Fibroblast of lung (primary cell): ENCODE measurements around the gene GBA2. TPM values are rescaled to one million over a fixed set of nuclear protein-coding genes. Genes with fewer than 3 reads are reported as not detected.

ENCODE experiments used
- DNase-seq, 2 donors: peaks; one replicate each; pipeline versions ENCODE4 v3.0.0 to v3.0.0-alpha.2; 2010; ENCODE audit warnings: low read depth in 2 of 2
- H2AFZ ChIP-seq: 2 replicates; pipeline ENCODE4 v1.5.1; 2012; ENCODE audit warnings: low read length, control low read depth, inconsistent platforms
- H3K27ac ChIP-seq: 2 replicates; pipeline ENCODE4 v1.5.1; 2011; ENCODE audit warnings: low read length, control low read depth; ENCODE audit not compliant: insufficient read depth
- H3K27me3 ChIP-seq: 2 replicates; pipeline ENCODE4 v1.5.1; 2011; ENCODE audit warnings: mild to moderate bottlenecking, low read length; ENCODE audit not compliant: control insufficient read depth, insufficient read depth
- H3K36me3 ChIP-seq: 2 replicates; pipeline ENCODE4 v1.5.1; 2011; ENCODE audit warnings: low read length; ENCODE audit not compliant: control insufficient read depth, insufficient read depth
- H3K4me1 ChIP-seq: 2 replicates; pipeline ENCODE4 v1.5.1; 2011; ENCODE audit warnings: low read length; ENCODE audit not compliant: control insufficient read depth, insufficient read depth; ENCODE audit errors: extremely low read depth
- H3K4me2 ChIP-seq: 2 replicates; pipeline ENCODE4 v1.5.1; 2011; ENCODE audit warnings: low read length, control low read depth; ENCODE audit not compliant: insufficient read depth; ENCODE audit errors: extremely low read depth
- H3K4me3 ChIP-seq, 4 experiments: fragments of 200-600 bp in 1 of 4; sonication (generic) in 1 of 4; replicated peaks in 1 of 4; 2 replicates each; pipeline ENCODE4 v1.5.1; 2011 to 2016; ENCODE audit warnings: low read length in 4 of 4, low read depth in 3 of 4, mild to moderate bottlenecking in 3 of 4, control low read depth in 2 of 4, inconsistent platforms in 1 of 4, mixed read lengths in 1 of 4; ENCODE audit not compliant: insufficient read depth in 1 of 4; ENCODE audit errors: control extremely low read depth in 1 of 4
- H3K79me2 ChIP-seq: 2 replicates; pipeline ENCODE4 v1.5.1; 2012; ENCODE audit warnings: mild to moderate bottlenecking, low read length, inconsistent platforms; ENCODE audit not compliant: control insufficient read depth, insufficient read depth
- H3K9ac ChIP-seq: 2 replicates; pipeline ENCODE4 v1.5.1; 2011; ENCODE audit warnings: mild to moderate bottlenecking, low read length, control low read depth; ENCODE audit not compliant: insufficient read depth
- H3K9me3 ChIP-seq: 2 replicates; pipeline ENCODE4 v1.5.1; 2012; ENCODE audit warnings: low read depth, low read length; ENCODE audit not compliant: control insufficient read depth, insufficient read depth
- H4K20me1 ChIP-seq: 2 replicates; pipeline ENCODE4 v1.5.1; 2011; ENCODE audit warnings: low read length; ENCODE audit not compliant: control insufficient read depth, insufficient read depth; ENCODE audit errors: extremely low read depth
- CTCF ChIP-seq, 2 donors: IDR thresholded peaks in 1 of 2; conservative IDR thresholded peaks in 1 of 2; 1 replicate in 1 of 2; 2 replicates in 1 of 2; pipeline ENCODE4 v1.5.1; 2011 to 2012; ENCODE audit warnings: low read length in 2 of 2, control low read depth in 1 of 2, inconsistent platforms in 1 of 2, low read depth in 1 of 2, mild to moderate bottlenecking in 1 of 2
- EZH2 ChIP-seq: IDR thresholded peaks from 2 replicates; pipeline ENCODE4 v1.5.1; 2012; ENCODE audit warnings: low read length, control low read depth, mild to moderate bottlenecking; ENCODE audit errors: missing control alignments
- polyA plus RNA-seq, 2 donors: library from polyadenylated mRNA; depleted of rRNA in 1 of 2; stranded (reverse) in 1 of 2; unstranded in 1 of 2; fragments of >200 nt; gene quantifications; 2 replicates each; pipeline ENCODE4 v1.2.1, GENCODE V29; 2011 to 2012; ENCODE audit warnings: missing spikeins in 1 of 2
- total RNA-seq: library from RNA; depleted of rRNA; stranded (reverse); fragments of >200 nt; gene quantifications from 2 replicates; pipeline ENCODE4 v1.2.1, GENCODE V29; 2014

Gene GBA2
- total and polyA plus RNA-seq, 2 donors (not counting 1 experiment from before 2014, with no cell fraction given), result 23.9 to 25.5 TPM

GRCh38 chr9:35718721-35719511 lies 30.1 kb downstream of the GBA2 start:
- Histone ChIP-seq H3K27ac (no peak overlapping the region), H3K36me3 (peaks cover 67% of the 10 kb centered on the region), H3K4me1 (no peaks in the 10 kb centered on the region), H3K79me2 (peaks cover 25% of the 10 kb centered on the region), H3K9me3 (no peaks in the 10 kb centered on the region), H2AFZ (no peak overlapping the region), H3K9ac (no peak overlapping the region), H3K4me2 (no peak overlapping the region), H3K27me3 (no peaks in the 10 kb centered on the region), H3K4me3 (no peak overlapping the region), H4K20me1 (no peaks in the 10 kb centered on the region)
- TF ChIP-seq CTCF (conservative IDR thresholded peaks at IDR 0.05 in 1 of 2, IDR thresholded peaks at IDR 0.05 in 1 of 2; ENCODE audit: low read depth in 1 of 2, low read length in 2 of 2) (no peak), EZH2 (no peak)
- DNase-seq, result no peak

GRCh38 chr9:35717132-35717870 lies 31.7 kb downstream of the GBA2 start:
- DNase-seq, result no peak
- Histone ChIP-seq H3K27ac (no peak overlapping the region), H4K20me1 (no peaks in the 10 kb centered on the region), H3K79me2 (peaks cover 17% of the 10 kb centered on the region), H3K27me3 (no peaks in the 10 kb centered on the region), H3K9me3 (no peaks in the 10 kb centered on the region), H3K4me3 (no peak overlapping the region), H2AFZ (no peak overlapping the region), H3K9ac (peak overlapping the region; percentile 6), H3K4me1 (no peaks in the 10 kb centered on the region), H3K4me2 (no peak overlapping the region), H3K36me3 (peaks cover 70% of the 10 kb centered on the region)
- TF ChIP-seq EZH2 (no peak), CTCF (conservative IDR thresholded peaks at IDR 0.05 in 1 of 2, IDR thresholded peaks at IDR 0.05 in 1 of 2; ENCODE audit: low read depth in 1 of 2, low read length in 2 of 2) (no peak)

- TF ChIP-seq EZH2, result no peak
- TF ChIP-seq CTCF (conservative IDR thresholded peaks at IDR 0.05 in 1 of 2, IDR thresholded peaks at IDR 0.05 in 1 of 2; ENCODE audit: low read depth in 1 of 2, low read length in 2 of 2), result peak; percentile 13 to 14
- no peak overlapping the region for H3K9ac ChIP-seq
- no peak overlapping the region for H3K4me3 ChIP-seq
- H3K27ac ChIP-seq, result no peak overlapping the region
- H3K36me3 ChIP-seq, result peaks cover 68% of the 10 kb centered on the region
- no peaks in the 10 kb centered on the region for H3K4me1 ChIP-seq
- H3K27me3 ChIP-seq, result no peaks in the 10 kb centered on the region
- no peak for DNase-seq
- H3K4me2 ChIP-seq, result no peak overlapping the region
- H3K79me2 ChIP-seq, result peaks cover 7% of the 10 kb centered on the region
- no peaks in the 10 kb centered on the region for H3K9me3 ChIP-seq
- no peaks in the 10 kb centered on the region for H4K20me1 ChIP-seq
- H2AFZ ChIP-seq, result no peak overlapping the region
Measured at GRCh38 chr9:35716230-35716629, 32.8 kb downstream of the GBA2 start.
